Measurements from ENCODE around the gene LSM14A. TPM values are rescaled to one million over a fixed set of nuclear protein-coding genes. Genes with fewer than 3 reads are reported as not detected.
A peak's percentile ranks its signal among the peaks of the same experiment; 100 is the strongest.
"Not testable (repeated sequence)": the region's sequence is repeated elsewhere in the genome, so short reads cannot be mapped to it uniquely, and the experiment has no call there.

Gene LSM14A
- total and polyA plus RNA-seq, 3 experiments from 2014 or later: 111 to 167 (median 129) TPM

GRCh38 chr19:34235425-34235940 lies 63.2 kb downstream of the LSM14A start:
- ChIA-PET CTCF (interaction anchor here (0.6 kb wide), 1 partner anchor 11 kb away, joined by 4 read pairs; no protein-coding TSS in a partner anchor), POLR2A (no interaction called here)
- no peak for DNase-seq
- Histone ChIP-seq H3K4me3 (ENCODE audit: low read length) (no peak overlapping the region), H3K27ac (ENCODE audit: low read depth, low read length) (no peak overlapping the region), H3K9me3 (ENCODE audit: low read length) (no peaks in the 10 kb centered on the region), H3K36me3 (ENCODE audit: insufficient read depth, low read length) (no peaks in the 10 kb centered on the region), H3K27me3 (ENCODE audit: insufficient read depth, low read length, poor library complexity, severe bottlenecking) (no peaks in the 10 kb centered on the region), H3K4me1 (ENCODE audit: insufficient read depth, low read length) (peaks cover 5% of the 10 kb centered on the region)
- Mint-ChIP-seq H3K4me1 (peaks cover 13 to 17% (median 16%) of the 10 kb centered on the region in 3 donors), H3K9me3 (no peaks in the 10 kb centered on the region), H3K27me3 (no peaks in the 10 kb centered on the region), H3K27ac (no peak overlapping the region), H3K4me3 (no peak overlapping the region), H3K36me3 (peaks cover 0 to 8% (median 3%) of the 10 kb centered on the region in 3 donors)

- Mint-ChIP-seq H3K27me3 (no peaks in the 10 kb centered on the region), H3K36me3 (peaks cover 0 to 3% (median 2%) of the 10 kb centered on the region in 3 donors), H3K4me1 (peaks cover 13 to 16% (median 16%) of the 10 kb centered on the region in 3 donors), H3K9me3 (no peaks in the 10 kb centered on the region), H3K27ac (peak overlapping the region in 1 of 8 donors; percentile 72), H3K4me3 (no peak overlapping the region)
- no peak for DNase-seq
- ChIA-PET CTCF (no interaction called here), POLR2A (interaction anchor here (0.6 kb wide), 1 partner anchor 830 kb away, joined by 3 read pairs; no protein-coding TSS in a partner anchor)
- Histone ChIP-seq H3K4me3 (ENCODE audit: low read length) (no peak overlapping the region), H3K9me3 (ENCODE audit: low read length) (no peaks in the 10 kb centered on the region), H3K36me3 (ENCODE audit: insufficient read depth, low read length) (no peaks in the 10 kb centered on the region), H3K27me3 (ENCODE audit: insufficient read depth, low read length, poor library complexity, severe bottlenecking) (no peaks in the 10 kb centered on the region), H3K27ac (ENCODE audit: low read depth, low read length) (no peak overlapping the region), H3K4me1 (ENCODE audit: insufficient read depth, low read length) (peaks cover 5% of the 10 kb centered on the region)
Observed at GRCh38 chr19:34236035-34236987, 64.0 kb downstream of the LSM14A start.

GRCh38 chr19:34237283-34237682 lies 65.0 kb downstream of the LSM14A start:
- CTCF ChIA-PET: no interaction called here
- no peak for DNase-seq
- H3K36me3 ChIP-seq (ENCODE audit: insufficient read depth, low read length): no peaks in the 10 kb centered on the region
- H3K9me3 Mint-ChIP-seq: no peaks in the 10 kb centered on the region
- H3K4me1 Mint-ChIP-seq: peaks cover 11 to 14% (median 13%) of the 10 kb centered on the region in 3 donors
- POLR2A ChIA-PET: no interaction called here
- H3K27ac Mint-ChIP-seq: peak overlapping the region in 1 of 8 donors; percentile 2
- no peak overlapping the region for H3K4me3 ChIP-seq (ENCODE audit: low read length)
- no peaks in the 10 kb centered on the region for H3K9me3 ChIP-seq (ENCODE audit: low read length)
- H3K27me3 Mint-ChIP-seq: no peaks in the 10 kb centered on the region
- no peak overlapping the region for H3K4me3 Mint-ChIP-seq
- H3K36me3 Mint-ChIP-seq: peaks cover 0 to 3% (median 0%) of the 10 kb centered on the region in 3 donors
- no peaks in the 10 kb centered on the region for H3K27me3 ChIP-seq (ENCODE audit: insufficient read depth, low read length, poor library complexity, severe bottlenecking)
- H3K27ac ChIP-seq (ENCODE audit: low read depth, low read length): no peak overlapping the region
- H3K4me1 ChIP-seq (ENCODE audit: insufficient read depth, low read length): peaks cover 5% of the 10 kb centered on the region

GRCh38 chr19:34237939-34238338 lies 65.6 kb downstream of the LSM14A start:
- peaks cover 0 to 3% (median 0%) of the 10 kb centered on the region in 3 donors for H3K36me3 Mint-ChIP-seq
- Histone ChIP-seq H3K4me1 (ENCODE audit: insufficient read depth, low read length) (no peaks in the 10 kb centered on the region), H3K9me3 (ENCODE audit: low read length) (no peaks in the 10 kb centered on the region), H3K27me3 (ENCODE audit: insufficient read depth, low read length, poor library complexity, severe bottlenecking) (no peaks in the 10 kb centered on the region), H3K4me3 (ENCODE audit: low read length) (no peak overlapping the region), H3K36me3 (ENCODE audit: insufficient read depth, low read length) (no peaks in the 10 kb centered on the region), H3K27ac (ENCODE audit: low read depth, low read length) (no peak overlapping the region)
- H3K4me1 Mint-ChIP-seq: peaks cover 4 to 8% (median 6%) of the 10 kb centered on the region in 3 donors
- ChIA-PET POLR2A (no interaction called here), CTCF (interaction anchor here (1.5 kb wide), 1 partner anchor 32 kb away, joined by 3 read pairs; no protein-coding TSS in a partner anchor)
- no peaks in the 10 kb centered on the region for H3K27me3 Mint-ChIP-seq
- no peaks in the 10 kb centered on the region for H3K9me3 Mint-ChIP-seq
- DNase-seq: no peak
- H3K27ac Mint-ChIP-seq: no peak overlapping the region
- no peak overlapping the region for H3K4me3 Mint-ChIP-seq

- Histone ChIP-seq H3K4me1 (ENCODE audit: insufficient read depth, low read length) (no peaks in the 10 kb centered on the region), H3K27ac (ENCODE audit: low read depth, low read length) (no peak overlapping the region), H3K27me3 (ENCODE audit: insufficient read depth, low read length, poor library complexity, severe bottlenecking) (no peaks in the 10 kb centered on the region), H3K4me3 (ENCODE audit: low read length) (no peak overlapping the region), H3K36me3 (ENCODE audit: insufficient read depth, low read length) (no peaks in the 10 kb centered on the region), H3K9me3 (ENCODE audit: low read length) (no peaks in the 10 kb centered on the region)
- Mint-ChIP-seq H3K27me3 (no peaks in the 10 kb centered on the region), H3K4me1 (peaks cover 0 to 5% (median 3%) of the 10 kb centered on the region in 3 donors), H3K27ac (no peak overlapping the region), H3K36me3 (peaks cover 0 to 3% (median 0%) of the 10 kb centered on the region in 3 donors), H3K4me3 (no peak overlapping the region), H3K9me3 (no peaks in the 10 kb centered on the region)
- POLR2A ChIA-PET: no interaction called here
- CTCF ChIA-PET: no interaction called here
- DNase-seq: no peak
Observed at GRCh38 chr19:34241513-34242337, 69.4 kb downstream of the LSM14A start.

- H3K9me3 Mint-ChIP-seq; H3K4me3 ChIP-seq (ENCODE audit: low read length); H3K27ac Mint-ChIP-seq; H3K4me3 Mint-ChIP-seq; H3K27me3 Mint-ChIP-seq; H3K36me3 ChIP-seq (ENCODE audit: insufficient read depth, low read length); CTCF ChIA-PET; H3K4me1 ChIP-seq (ENCODE audit: insufficient read depth, low read length); H3K4me1 Mint-ChIP-seq; H3K27me3 ChIP-seq (ENCODE audit: insufficient read depth, low read length, poor library complexity, severe bottlenecking); H3K36me3 Mint-ChIP-seq; POLR2A ChIA-PET; H3K9me3 ChIP-seq (ENCODE audit: low read length); DNase-seq; H3K27ac ChIP-seq (ENCODE audit: low read depth, low read length): not testable (repeated sequence)
Observed at GRCh38 chr19:34243138-34243875, 71.0 kb downstream of the LSM14A start.

GRCh38 chr19:34243876-34244578 lies 71.7 kb downstream of the LSM14A start:
- H3K4me3 ChIP-seq (ENCODE audit: low read length): no peak overlapping the region
- DNase-seq: no peak
- CTCF ChIA-PET: no interaction called here
- POLR2A ChIA-PET: no interaction called here
- H3K9me3 Mint-ChIP-seq: no peaks in the 10 kb centered on the region
- no peaks in the 10 kb centered on the region for H3K4me1 ChIP-seq (ENCODE audit: insufficient read depth, low read length)
- H3K4me3 Mint-ChIP-seq: no peak overlapping the region
- no peaks in the 10 kb centered on the region for H3K4me1 Mint-ChIP-seq
- no peaks in the 10 kb centered on the region for H3K27me3 Mint-ChIP-seq
- no peaks in the 10 kb centered on the region for H3K36me3 ChIP-seq (ENCODE audit: insufficient read depth, low read length)
- no peaks in the 10 kb centered on the region for H3K36me3 Mint-ChIP-seq
- H3K27ac Mint-ChIP-seq: no peak overlapping the region
- H3K27ac ChIP-seq (ENCODE audit: low read depth, low read length): no peak overlapping the region
- H3K9me3 ChIP-seq (ENCODE audit: low read length): no peaks in the 10 kb centered on the region
- H3K27me3 ChIP-seq (ENCODE audit: insufficient read depth, low read length, poor library complexity, severe bottlenecking): no peaks in the 10 kb centered on the region
